T-helper 1 cell treated with Interleukin-12 subunit alpha and Interleukin-12 subunit beta and Interleukin-4 antibody, amounts not matched to agents 30 μg/mL and 1 μg/mL, for 36 hours (primary cell): Measurements from ENCODE around the gene ZNF746.

Experiments used
- H3K27ac Mint-ChIP-seq: one replicate; pipeline ENCODE4 v1.8.0; 2021; ENCODE audit warnings: mild to moderate bottlenecking, mixed read lengths
- H3K27me3 Mint-ChIP-seq: one replicate; pipeline ENCODE4 v1.8.0; 2021; ENCODE audit warnings: low read depth, mixed read lengths
- H3K36me3 Mint-ChIP-seq: one replicate; pipeline ENCODE4 v1.8.0; 2021; ENCODE audit warnings: low read depth, mixed read lengths
- H3K4me1 Mint-ChIP-seq: one replicate; pipeline ENCODE4 v1.8.0; 2021; ENCODE audit warnings: low read depth, mixed read lengths
- H3K4me3 Mint-ChIP-seq: one replicate; pipeline ENCODE4 v1.8.0; 2021; ENCODE audit warnings: mild to moderate bottlenecking, moderate library complexity, mixed read lengths
- H3K9me3 Mint-ChIP-seq: one replicate; pipeline ENCODE4 v1.8.0; 2021; ENCODE audit warnings: mixed read lengths

Gene ZNF746

GRCh38 chr7:149497467-149498261, at the start of gene ZNF746:
Gene ZNF746 (minus strand): TSS chr7:149497809. CDS start chr7:149497536, 273 bp downstream.
- H3K4me1 Mint-ChIP-seq, result peaks cover 26% of the 10 kb centered on the region
- H3K27me3 Mint-ChIP-seq, result no peaks in the 10 kb centered on the region

DNA sequence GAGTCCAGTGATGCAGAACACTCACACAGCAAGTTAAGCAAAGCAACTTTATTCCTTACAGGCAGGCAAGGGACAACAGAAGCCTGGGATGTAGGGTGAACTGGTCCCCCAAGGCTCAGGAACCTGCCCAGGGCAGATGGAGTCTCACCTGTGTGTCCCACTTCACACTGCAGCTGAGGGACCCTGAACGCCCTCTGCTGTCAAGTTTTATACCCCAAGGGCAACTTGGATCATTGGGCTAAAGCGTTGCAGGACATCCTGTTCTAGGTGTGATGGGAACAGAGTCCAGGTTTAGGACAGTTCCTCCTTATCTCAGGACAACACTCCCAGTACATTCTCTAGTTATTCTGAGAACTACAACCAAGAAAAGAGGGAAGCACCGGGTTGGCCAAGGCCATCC, 49.5 kb upstream of the ZNF746 start:
- Mint-ChIP-seq H3K4me3 (no peak overlapping the region), H3K9me3 (no peaks in the 10 kb centered on the region), H3K4me1 (no peaks in the 10 kb centered on the region), H3K27me3 (no peaks in the 10 kb centered on the region), H3K27ac (no peak overlapping the region), H3K36me3 (peaks cover 32% of the 10 kb centered on the region)

More at GRCh38 chr7:149497467-149498261, at the start of gene ZNF746:
- Mint-ChIP-seq H3K27ac (peak within 1 kb of the TSS; percentile 93), H3K36me3 (peaks cover 23% of the 10 kb centered on the region), H3K9me3 (no peaks in the 10 kb centered on the region), H3K4me3 (peak within 1 kb of the TSS; percentile 98)

GRCh38 chr7:149546331-149546730, 48.7 kb upstream of the ZNF746 start:
- no peak overlapping the region for H3K27ac Mint-ChIP-seq
- H3K4me1 Mint-ChIP-seq, result no peaks in the 10 kb centered on the region
- no peak overlapping the region for H3K4me3 Mint-ChIP-seq
- H3K36me3 Mint-ChIP-seq, result peaks cover 26% of the 10 kb centered on the region
- no peaks in the 10 kb centered on the region for H3K27me3 Mint-ChIP-seq
- no peaks in the 10 kb centered on the region for H3K9me3 Mint-ChIP-seq

DNA sequence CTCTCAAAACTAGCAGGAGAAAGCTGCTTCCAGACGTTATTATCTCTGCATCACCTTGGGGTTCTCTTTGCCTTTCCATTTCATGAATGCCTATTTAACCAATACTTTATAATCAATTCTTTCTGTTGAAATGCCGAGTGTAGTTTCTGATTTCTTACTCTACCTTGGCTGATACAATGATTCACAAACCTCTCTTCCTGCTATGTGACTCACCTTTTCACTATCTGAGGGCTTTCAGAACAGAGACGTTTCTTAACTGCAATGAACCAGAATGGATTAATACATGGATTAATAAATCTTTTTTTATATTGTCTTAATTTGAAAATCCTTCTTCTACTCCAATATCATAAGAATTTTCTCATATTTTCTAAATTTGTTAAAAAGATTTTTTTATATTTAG, 46.4 kb upstream of the ZNF746 start:
- Mint-ChIP-seq H3K36me3 (peaks cover 20% of the 10 kb centered on the region), H3K4me3 (no peak overlapping the region), H3K27ac (no peak overlapping the region), H3K27me3 (no peaks in the 10 kb centered on the region), H3K4me1 (no peaks in the 10 kb centered on the region), H3K9me3 (peaks cover 4% of the 10 kb centered on the region)

- no peak overlapping the region for H3K4me3 Mint-ChIP-seq
- no peaks in the 10 kb centered on the region for H3K27me3 Mint-ChIP-seq
- peaks cover 7% of the 10 kb centered on the region for H3K4me1 Mint-ChIP-seq
- peaks cover 38% of the 10 kb centered on the region for H3K9me3 Mint-ChIP-seq
- no peak overlapping the region for H3K27ac Mint-ChIP-seq
- peaks cover 12% of the 10 kb centered on the region for H3K36me3 Mint-ChIP-seq
These were observed 35.0 kb upstream of the ZNF746 start for GRCh38 chr7:149532654-149533053.

DNA sequence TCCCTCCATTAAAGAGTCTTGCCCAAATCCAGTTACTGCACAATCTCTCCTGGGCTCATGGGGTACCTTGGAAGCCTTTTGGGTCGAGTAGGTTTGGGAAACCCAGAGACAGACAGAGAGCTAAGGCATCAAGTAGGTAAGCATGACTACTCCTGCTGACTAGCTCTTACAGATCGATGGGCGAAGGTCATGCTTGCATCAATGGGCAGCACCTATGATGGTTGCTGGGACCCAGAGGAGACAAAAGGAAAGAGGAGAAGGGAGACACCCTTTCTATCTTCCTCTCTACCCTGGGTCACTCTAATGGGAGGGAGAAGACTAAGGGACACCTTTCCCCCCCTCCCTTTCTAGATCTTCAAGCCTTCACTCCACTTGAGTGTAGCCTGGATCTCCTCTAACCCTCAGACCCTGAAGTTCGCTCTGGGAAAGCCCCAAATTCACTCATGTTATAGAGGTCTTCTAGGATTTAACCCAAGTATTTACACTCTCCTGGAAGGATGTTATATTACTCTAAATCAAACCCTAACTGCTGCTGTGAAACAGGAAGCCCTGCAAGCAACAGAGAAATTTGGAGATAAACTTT, 31.6 kb upstream of the ZNF746 start:
- Mint-ChIP-seq H3K9me3 (peaks cover 45% of the 10 kb centered on the region), H3K27ac (no peak overlapping the region), H3K27me3 (no peaks in the 10 kb centered on the region), H3K4me3 (no peak overlapping the region), H3K36me3 (peaks cover 8% of the 10 kb centered on the region), H3K4me1 (no peaks in the 10 kb centered on the region)

GRCh38 chr7:149527414-149527813, 29.8 kb upstream of the ZNF746 start:
- no peak overlapping the region for H3K27ac Mint-ChIP-seq
- peaks cover 8% of the 10 kb centered on the region for H3K36me3 Mint-ChIP-seq
- H3K4me1 Mint-ChIP-seq, result no peaks in the 10 kb centered on the region
- H3K27me3 Mint-ChIP-seq, result peaks cover 4% of the 10 kb centered on the region
- H3K9me3 Mint-ChIP-seq, result peaks cover 45% of the 10 kb centered on the region
- H3K4me3 Mint-ChIP-seq, result no peak overlapping the region

DNA sequence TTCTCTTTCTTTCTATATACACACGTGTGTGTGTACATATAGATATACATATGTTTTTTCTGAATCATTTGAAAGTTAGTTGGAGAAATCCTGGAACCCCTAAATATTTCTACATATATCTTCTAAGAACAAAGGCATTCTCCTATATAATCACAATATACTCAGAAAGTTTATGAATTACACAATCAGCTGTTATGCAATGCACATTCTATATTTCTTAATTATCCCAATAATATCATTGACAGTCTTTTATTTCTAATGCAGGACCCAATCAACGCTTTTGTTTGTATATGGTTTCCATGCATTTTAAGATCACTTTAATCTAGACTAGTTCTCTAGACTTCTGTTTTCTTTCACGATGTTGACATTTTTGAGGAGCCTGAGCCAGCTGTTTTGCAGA, 27.7 kb upstream of the ZNF746 start:
- Mint-ChIP-seq H3K9me3 (peaks cover 33% of the 10 kb centered on the region), H3K4me3 (no peak overlapping the region)

GRCh38 chr7:149524394-149524793, 26.8 kb upstream of the ZNF746 start:
- Mint-ChIP-seq H3K4me3 (no peak overlapping the region), H3K27me3 (peaks cover 18% of the 10 kb centered on the region), H3K4me1 (no peaks in the 10 kb centered on the region), H3K36me3 (peaks cover 5% of the 10 kb centered on the region), H3K9me3 (peaks cover 26% of the 10 kb centered on the region), H3K27ac (no peak overlapping the region)

More for the DNA sequence above, 27.7 kb upstream of the ZNF746 start:
- H3K27me3 Mint-ChIP-seq, result peaks cover 13% of the 10 kb centered on the region
- H3K4me1 Mint-ChIP-seq, result no peaks in the 10 kb centered on the region
- H3K36me3 Mint-ChIP-seq, result peaks cover 5% of the 10 kb centered on the region
- no peak overlapping the region for H3K27ac Mint-ChIP-seq

DNA sequence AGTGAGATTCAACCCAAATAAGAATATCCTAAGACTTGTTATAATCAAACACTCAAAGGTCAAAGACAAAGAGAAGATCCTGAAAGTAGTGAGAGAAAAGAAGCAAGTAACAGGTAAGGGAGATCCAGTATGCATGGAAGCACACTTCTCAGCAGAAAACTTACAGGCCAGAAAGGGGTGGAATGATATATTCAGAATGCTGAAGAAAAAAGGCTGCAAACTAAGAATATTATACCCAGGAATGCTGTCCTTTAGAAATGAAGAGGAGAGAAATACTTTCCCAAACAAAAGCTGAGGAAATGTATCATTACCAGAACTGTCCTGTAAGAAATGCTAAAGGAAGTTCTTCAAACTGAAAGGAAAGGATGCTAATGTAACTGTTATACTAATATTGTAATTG, 12.6 kb upstream of the ZNF746 start:
- Mint-ChIP-seq H3K4me1 (no peaks in the 10 kb centered on the region), H3K4me3 (no peak overlapping the region), H3K27ac (no peak overlapping the region), H3K36me3 (peaks cover 8% of the 10 kb centered on the region), H3K27me3 (peaks cover 13% of the 10 kb centered on the region), H3K9me3 (peaks cover 80% of the 10 kb centered on the region)

- Mint-ChIP-seq H3K27me3 (peaks cover 10% of the 10 kb centered on the region), H3K4me3 (no peak overlapping the region), H3K9me3 (peaks cover 82% of the 10 kb centered on the region), H3K4me1 (no peaks in the 10 kb centered on the region), H3K36me3 (peaks cover 8% of the 10 kb centered on the region), H3K27ac (no peak overlapping the region)
These were observed 12.2 kb upstream of the ZNF746 start for GRCh38 chr7:149509774-149510173.

DNA sequence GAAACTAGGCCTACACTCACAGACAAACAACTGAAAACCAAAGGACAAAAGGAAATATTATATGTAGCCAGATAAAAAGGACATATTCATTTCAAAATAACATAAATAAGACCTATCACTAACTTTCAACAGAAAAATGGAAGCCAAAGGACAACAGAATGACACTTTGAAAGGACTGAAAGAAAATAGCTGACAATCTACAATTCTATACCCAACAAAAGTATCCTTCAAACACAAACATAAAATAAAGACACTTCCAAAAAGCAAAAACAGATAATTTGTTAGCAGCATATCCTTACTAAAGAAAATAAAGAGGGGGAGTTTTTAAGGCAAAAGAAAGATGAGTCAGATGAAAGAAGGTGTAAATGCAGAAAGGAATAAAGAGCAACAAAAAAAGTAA, 7.9 kb upstream of the ZNF746 start:
- peaks cover 8% of the 10 kb centered on the region for H3K27me3 Mint-ChIP-seq
- H3K36me3 Mint-ChIP-seq, result peaks cover 6% of the 10 kb centered on the region
- H3K9me3 Mint-ChIP-seq, result peaks cover 47% of the 10 kb centered on the region
- H3K4me1 Mint-ChIP-seq, result peaks cover under 1% of the 10 kb centered on the region
- no peak overlapping the region for H3K27ac Mint-ChIP-seq
- H3K4me3 Mint-ChIP-seq, result no peak overlapping the region

DNA sequence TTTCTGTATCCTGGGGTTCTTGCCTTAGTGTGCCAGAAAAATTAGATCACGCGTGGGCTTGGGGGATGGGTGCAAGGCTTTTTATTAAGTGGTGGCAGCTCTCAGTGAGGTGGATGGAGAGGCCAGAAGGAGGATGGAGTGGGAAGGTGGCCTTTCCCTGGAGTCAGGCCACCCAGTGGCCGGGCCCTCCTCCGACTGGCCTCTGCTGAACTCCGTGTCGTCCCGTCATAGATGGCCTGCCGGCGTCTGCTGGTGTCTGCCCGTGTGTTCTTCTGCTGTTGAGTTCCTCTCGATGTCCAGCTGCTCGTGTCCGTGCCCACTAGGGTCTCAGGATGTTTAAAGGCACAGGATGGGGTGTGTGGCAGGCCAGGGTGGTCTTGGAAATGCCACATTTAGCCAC, 4.0 kb upstream of the ZNF746 start:
- H3K9me3 Mint-ChIP-seq, result peaks cover 20% of the 10 kb centered on the region

GRCh38 chr7:149500910-149501309, 3.3 kb upstream of the ZNF746 start:
- peaks cover 6% of the 10 kb centered on the region for H3K36me3 Mint-ChIP-seq
- H3K27me3 Mint-ChIP-seq, result peaks cover 8% of the 10 kb centered on the region
- peaks cover 18% of the 10 kb centered on the region for H3K4me1 Mint-ChIP-seq
- peaks cover 16% of the 10 kb centered on the region for H3K9me3 Mint-ChIP-seq
- no peak overlapping the region for H3K27ac Mint-ChIP-seq
- H3K4me3 Mint-ChIP-seq, result no peak overlapping the region

More for the DNA sequence above, 4.0 kb upstream of the ZNF746 start:
- Mint-ChIP-seq H3K4me1 (peaks cover 11% of the 10 kb centered on the region), H3K4me3 (no peak overlapping the region), H3K27me3 (peaks cover 8% of the 10 kb centered on the region), H3K27ac (no peak overlapping the region), H3K36me3 (peaks cover 5% of the 10 kb centered on the region)

DNA sequence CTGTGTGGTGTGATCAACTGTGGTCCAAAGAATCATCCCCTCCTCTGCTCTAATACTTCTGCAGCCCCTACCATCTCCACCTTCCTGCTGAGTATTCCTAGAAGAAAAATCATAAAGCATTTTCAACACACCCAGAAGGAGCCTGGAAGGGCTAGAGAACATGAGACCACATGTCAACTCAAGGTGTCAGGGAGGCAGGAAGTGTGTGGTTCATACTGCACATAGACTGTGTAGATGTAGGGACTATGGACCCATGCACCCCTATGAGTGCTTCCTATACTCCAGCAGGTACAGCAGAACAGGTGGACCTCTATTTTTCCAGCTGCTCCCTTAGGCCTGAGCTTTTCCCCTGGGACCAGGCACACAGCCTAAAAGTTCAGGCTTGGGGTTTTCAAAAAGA, 2.6 kb upstream of the ZNF746 start:
- Mint-ChIP-seq H3K36me3 (peaks cover 4% of the 10 kb centered on the region), H3K4me1 (peaks cover 22% of the 10 kb centered on the region), H3K27me3 (peaks cover 8% of the 10 kb centered on the region), H3K27ac (peak overlapping the region; percentile 4), H3K4me3 (peak overlapping the region; percentile 22), H3K9me3 (peaks cover 10% of the 10 kb centered on the region)
